ENCODE measurements around the gene MYOCD. TPM values are rescaled to one million over a fixed set of nuclear protein-coding genes. Genes with fewer than 3 reads are reported as not detected.

MYOCD gene
- total and polyA plus RNA-seq, 2 of the 13 experiments (the other 11 are each of a cell fraction or from before 2014, with no cell fraction given) = not detected

DNA sequence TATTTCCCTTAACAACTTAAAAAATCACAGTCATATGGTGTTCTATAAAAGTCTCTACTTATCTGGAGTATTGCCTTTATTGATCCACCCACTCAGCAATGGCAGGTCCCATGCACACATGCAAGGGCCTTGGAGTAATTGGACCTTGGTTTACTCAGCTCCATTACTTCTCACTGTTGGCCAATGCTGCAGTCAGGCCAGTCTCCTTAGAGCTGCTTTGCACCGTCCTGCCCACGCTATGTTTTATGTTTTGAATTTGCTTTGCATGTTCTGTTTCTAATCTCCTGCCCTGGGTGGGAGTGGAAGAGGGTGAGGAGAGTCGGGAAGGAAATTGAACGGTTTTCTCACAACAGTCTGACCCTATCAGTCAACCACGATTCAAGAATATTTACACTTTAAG is 147.2 kb downstream of the MYOCD start:
- ChIA-PET POLR2A (no interaction called here), CTCF (ENCODE audit: low intra/inter-chr PET ratio, low total read pairs) (no interaction called here)
- BruUV-seq (replicated peaks) = no TSS peak
- Histone ChIP-seq H3K79me2 (ENCODE audit: insufficient read depth, low read length) (no peaks in the 10 kb centered on the region), H2AFZ (ENCODE audit: low read length) (no peak overlapping the region), H3K4me2 (ENCODE audit: low read depth, low read length) (no peak overlapping the region), H3K36me3 (replicated peaks in 1 of 2; ENCODE audit: control insufficient read depth in 1 of 2, insufficient read depth in 2 of 2, low read length in 2 of 2) (no peaks in the 10 kb centered on the region), H3K9me3 (ENCODE audit: low read length) (peaks cover 27% of the 10 kb centered on the region), H3K9ac (ENCODE audit: insufficient read depth, low read depth, low read length) (no peak overlapping the region), H3K4me3 (replicated peaks in 1 of 3; ENCODE audit: insufficient read depth in 1 of 3, low read depth in 2 of 3, low read length in 3 of 3) (no peak overlapping the region), H3K4me1 (ENCODE audit: insufficient read depth, low read length) (no peaks in the 10 kb centered on the region), H4K20me1 (ENCODE audit: insufficient read depth, low read length) (no peaks in the 10 kb centered on the region), H3K27me3 (ENCODE audit: control insufficient read depth in 1 of 2, insufficient read depth in 2 of 2, low read length in 2 of 2) (no peaks in the 10 kb centered on the region), H3K27ac (ENCODE audit: extremely low read length, insufficient read depth, low read length) (no peak overlapping the region)
- ATAC-seq = no peak
- in situ Hi-C loops (cut with HindIII; ENCODE audit: extremely low pct_ligation_motif_present, low pct_unique_long_range_greater_than_20kb) = no loop called here
- FAIRE-seq = no peak
- 42% methylated on average over 5 of the region's 5 CpGs for WGBS (ENCODE audit: low lambda C conversion rate)
- intact Hi-C loops (cut with micrococcal nuclease; ENCODE audit: unreplicated experiment) = no loop called here
- DNase-seq (ENCODE audit: low spot score) = no peak
- TF ChIP-seq ZKSCAN8 (CRISPR knock-in tag; IDR thresholded peaks at IDR 0.05; ENCODE audit: borderline replicate concordance) (no peak), NPAS2 (CRISPR knock-in tag; IDR thresholded peaks at IDR 0.05; ENCODE audit: borderline replicate concordance) (no peak), IKZF1 (IDR thresholded peaks at IDR 0.05) (no peak), KDM6A (CRISPR knock-in tag; IDR thresholded peaks at IDR 0.05; ENCODE audit: low read depth) (no peak), KLF12 (CRISPR knock-in tag; IDR thresholded peaks at IDR 0.05; ENCODE audit: borderline replicate concordance) (no peak), ZNF33B (CRISPR knock-in tag; IDR thresholded peaks at IDR 0.05) (no peak), ZNF577 (CRISPR knock-in tag; IDR thresholded peaks at IDR 0.05; ENCODE audit: borderline replicate concordance, low read depth) (no peak), ZNF7 (CRISPR knock-in tag; IDR thresholded peaks at IDR 0.05) (no peak)
- TF ChIP-seq, protein P1, sequence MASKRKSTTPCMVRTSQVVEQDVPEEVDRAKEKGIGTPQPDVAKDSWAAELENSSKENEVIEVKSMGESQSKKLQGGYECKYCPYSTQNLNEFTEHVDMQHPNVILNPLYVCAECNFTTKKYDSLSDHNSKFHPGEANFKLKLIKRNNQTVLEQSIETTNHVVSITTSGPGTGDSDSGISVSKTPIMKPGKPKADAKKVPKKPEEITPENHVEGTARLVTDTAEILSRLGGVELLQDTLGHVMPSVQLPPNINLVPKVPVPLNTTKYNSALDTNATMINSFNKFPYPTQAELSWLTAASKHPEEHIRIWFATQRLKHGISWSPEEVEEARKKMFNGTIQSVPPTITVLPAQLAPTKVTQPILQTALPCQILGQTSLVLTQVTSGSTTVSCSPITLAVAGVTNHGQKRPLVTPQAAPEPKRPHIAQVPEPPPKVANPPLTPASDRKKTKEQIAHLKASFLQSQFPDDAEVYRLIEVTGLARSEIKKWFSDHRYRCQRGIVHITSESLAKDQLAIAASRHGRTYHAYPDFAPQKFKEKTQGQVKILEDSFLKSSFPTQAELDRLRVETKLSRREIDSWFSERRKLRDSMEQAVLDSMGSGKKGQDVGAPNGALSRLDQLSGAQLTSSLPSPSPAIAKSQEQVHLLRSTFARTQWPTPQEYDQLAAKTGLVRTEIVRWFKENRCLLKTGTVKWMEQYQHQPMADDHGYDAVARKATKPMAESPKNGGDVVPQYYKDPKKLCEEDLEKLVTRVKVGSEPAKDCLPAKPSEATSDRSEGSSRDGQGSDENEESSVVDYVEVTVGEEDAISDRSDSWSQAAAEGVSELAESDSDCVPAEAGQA (IDR thresholded peaks at IDR 0.05; ENCODE audit: low read depth) = no peak
- TF ChIP-seq, protein P1 (CRISPR knock-in tag; IDR thresholded peaks at IDR 0.05; ENCODE audit: borderline replicate concordance) = no peak
- TF ChIP-seq, protein P2, sequence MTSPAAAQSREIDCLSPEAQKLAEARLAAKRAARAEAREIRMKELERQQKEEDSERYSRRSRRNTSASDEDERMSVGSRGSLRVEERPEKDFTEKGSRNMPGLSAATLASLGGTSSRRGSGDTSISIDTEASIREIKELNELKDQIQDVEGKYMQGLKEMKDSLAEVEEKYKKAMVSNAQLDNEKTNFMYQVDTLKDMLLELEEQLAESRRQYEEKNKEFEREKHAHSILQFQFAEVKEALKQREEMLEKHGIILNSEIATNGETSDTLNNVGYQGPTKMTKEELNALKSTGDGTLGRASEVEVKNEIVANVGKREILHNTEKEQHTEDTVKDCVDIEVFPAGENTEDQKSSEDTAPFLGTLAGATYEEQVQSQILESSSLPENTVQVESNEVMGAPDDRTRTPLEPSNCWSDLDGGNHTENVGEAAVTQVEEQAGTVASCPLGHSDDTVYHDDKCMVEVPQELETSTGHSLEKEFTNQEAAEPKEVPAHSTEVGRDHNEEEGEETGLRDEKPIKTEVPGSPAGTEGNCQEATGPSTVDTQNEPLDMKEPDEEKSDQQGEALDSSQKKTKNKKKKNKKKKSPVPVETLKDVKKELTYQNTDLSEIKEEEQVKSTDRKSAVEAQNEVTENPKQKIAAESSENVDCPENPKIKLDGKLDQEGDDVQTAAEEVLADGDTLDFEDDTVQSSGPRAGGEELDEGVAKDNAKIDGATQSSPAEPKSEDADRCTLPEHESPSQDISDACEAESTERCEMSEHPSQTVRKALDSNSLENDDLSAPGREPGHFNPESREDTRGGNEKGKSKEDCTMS (CRISPR knock-in tag; conservative IDR thresholded peaks at IDR 0.05) = no peak
- TF ChIP-seq, protein P3, sequence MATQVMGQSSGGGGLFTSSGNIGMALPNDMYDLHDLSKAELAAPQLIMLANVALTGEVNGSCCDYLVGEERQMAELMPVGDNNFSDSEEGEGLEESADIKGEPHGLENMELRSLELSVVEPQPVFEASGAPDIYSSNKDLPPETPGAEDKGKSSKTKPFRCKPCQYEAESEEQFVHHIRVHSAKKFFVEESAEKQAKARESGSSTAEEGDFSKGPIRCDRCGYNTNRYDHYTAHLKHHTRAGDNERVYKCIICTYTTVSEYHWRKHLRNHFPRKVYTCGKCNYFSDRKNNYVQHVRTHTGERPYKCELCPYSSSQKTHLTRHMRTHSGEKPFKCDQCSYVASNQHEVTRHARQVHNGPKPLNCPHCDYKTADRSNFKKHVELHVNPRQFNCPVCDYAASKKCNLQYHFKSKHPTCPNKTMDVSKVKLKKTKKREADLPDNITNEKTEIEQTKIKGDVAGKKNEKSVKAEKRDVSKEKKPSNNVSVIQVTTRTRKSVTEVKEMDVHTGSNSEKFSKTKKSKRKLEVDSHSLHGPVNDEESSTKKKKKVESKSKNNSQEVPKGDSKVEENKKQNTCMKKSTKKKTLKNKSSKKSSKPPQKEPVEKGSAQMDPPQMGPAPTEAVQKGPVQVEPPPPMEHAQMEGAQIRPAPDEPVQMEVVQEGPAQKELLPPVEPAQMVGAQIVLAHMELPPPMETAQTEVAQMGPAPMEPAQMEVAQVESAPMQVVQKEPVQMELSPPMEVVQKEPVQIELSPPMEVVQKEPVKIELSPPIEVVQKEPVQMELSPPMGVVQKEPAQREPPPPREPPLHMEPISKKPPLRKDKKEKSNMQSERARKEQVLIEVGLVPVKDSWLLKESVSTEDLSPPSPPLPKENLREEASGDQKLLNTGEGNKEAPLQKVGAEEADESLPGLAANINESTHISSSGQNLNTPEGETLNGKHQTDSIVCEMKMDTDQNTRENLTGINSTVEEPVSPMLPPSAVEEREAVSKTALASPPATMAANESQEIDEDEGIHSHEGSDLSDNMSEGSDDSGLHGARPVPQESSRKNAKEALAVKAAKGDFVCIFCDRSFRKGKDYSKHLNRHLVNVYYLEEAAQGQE (IDR thresholded peaks at IDR 0.05; ENCODE audit: borderline replicate concordance in 1 of 2, low read depth in 1 of 2, low read length in 2 of 2) = no peak

Measured in HepG2 (cell line).